ENCODE results near the gene ANKRD12.
"Not testable (repeated sequence)": the region's sequence is repeated elsewhere in the genome, so short reads cannot be mapped to it uniquely, and the experiment has no call there.

The ANKRD12 gene

GRCh38 chr18:9248661-9249060, 112.1 kb downstream of the ANKRD12 start:
- TF ChIP-seq, protein P1, sequence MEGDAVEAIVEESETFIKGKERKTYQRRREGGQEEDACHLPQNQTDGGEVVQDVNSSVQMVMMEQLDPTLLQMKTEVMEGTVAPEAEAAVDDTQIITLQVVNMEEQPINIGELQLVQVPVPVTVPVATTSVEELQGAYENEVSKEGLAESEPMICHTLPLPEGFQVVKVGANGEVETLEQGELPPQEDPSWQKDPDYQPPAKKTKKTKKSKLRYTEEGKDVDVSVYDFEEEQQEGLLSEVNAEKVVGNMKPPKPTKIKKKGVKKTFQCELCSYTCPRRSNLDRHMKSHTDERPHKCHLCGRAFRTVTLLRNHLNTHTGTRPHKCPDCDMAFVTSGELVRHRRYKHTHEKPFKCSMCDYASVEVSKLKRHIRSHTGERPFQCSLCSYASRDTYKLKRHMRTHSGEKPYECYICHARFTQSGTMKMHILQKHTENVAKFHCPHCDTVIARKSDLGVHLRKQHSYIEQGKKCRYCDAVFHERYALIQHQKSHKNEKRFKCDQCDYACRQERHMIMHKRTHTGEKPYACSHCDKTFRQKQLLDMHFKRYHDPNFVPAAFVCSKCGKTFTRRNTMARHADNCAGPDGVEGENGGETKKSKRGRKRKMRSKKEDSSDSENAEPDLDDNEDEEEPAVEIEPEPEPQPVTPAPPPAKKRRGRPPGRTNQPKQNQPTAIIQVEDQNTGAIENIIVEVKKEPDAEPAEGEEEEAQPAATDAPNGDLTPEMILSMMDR (IDR thresholded peaks at IDR 0.05) = no peak
- no peak overlapping the region for H3K4me3 ChIP-seq
- no peak for DNase-seq (ENCODE audit: low spot score)
- no peak overlapping the region for H3K27ac ChIP-seq

DNA sequence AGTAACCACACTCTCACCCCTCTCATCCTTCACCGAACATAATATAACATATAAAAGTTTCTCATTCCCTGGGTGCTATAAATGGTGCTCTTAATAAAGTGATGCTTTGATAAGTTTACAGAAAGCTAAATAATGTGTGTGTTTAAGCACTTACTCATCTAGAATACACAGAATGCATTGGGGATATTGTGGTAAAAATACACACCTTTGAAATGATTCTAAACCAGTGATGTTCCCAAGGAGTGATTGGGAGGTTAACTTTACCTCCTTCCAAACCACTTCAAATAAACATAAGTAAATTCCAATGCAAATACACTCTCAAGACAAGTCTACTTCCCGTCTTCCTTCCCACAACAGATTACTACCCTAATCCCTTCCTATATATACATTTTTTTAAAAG, 112.7 kb downstream of the ANKRD12 start:
- no peak for DNase-seq (ENCODE audit: low spot score)
- H3K27ac ChIP-seq = no peak overlapping the region
- TF ChIP-seq, protein P1 (IDR thresholded peaks at IDR 0.05) = no peak
- no peak overlapping the region for H3K4me3 ChIP-seq

DNA sequence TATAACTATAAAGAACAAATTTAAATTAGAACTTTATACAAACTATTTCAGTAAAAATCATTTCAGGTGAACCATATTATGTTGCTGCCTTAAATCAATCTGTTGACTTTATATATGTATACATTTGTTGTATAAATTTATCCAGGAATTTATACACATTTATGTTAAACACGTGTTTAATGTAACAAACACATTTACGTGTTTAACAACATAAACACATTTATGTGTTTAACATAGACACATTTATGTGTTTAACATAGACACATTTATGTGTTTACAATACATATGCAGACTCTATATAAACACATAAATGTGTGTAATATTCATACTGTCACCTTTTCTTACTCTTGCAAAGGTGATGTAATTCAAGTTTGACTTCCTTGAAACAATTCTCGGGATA, 122.6 kb downstream of the ANKRD12 start:
- Histone ChIP-seq H3K27ac (no peak overlapping the region), H3K4me3 (no peak overlapping the region)
- no peak for DNase-seq (ENCODE audit: low spot score)
- TF ChIP-seq, protein P1 (IDR thresholded peaks at IDR 0.05) = no peak

GRCh38 chr18:9260388-9261380, 124.1 kb downstream of the ANKRD12 start:
- Histone ChIP-seq H3K4me3 (no peak overlapping the region), H3K27ac (no peak overlapping the region)
- TF ChIP-seq, protein P1 (IDR thresholded peaks at IDR 0.05) = no peak
- DNase-seq (ENCODE audit: low spot score) = no peak

- TF ChIP-seq, protein P1 (IDR thresholded peaks at IDR 0.05) = no peak
- no peak overlapping the region for H3K27ac ChIP-seq
- no peak overlapping the region for H3K4me3 ChIP-seq
- no peak for DNase-seq (ENCODE audit: low spot score)
Measured at GRCh38 chr18:9263264-9263663, 126.7 kb downstream of the ANKRD12 start.

GRCh38 chr18:9264797-9265196, 128.2 kb downstream of the ANKRD12 start:
- H3K27ac ChIP-seq; DNase-seq (ENCODE audit: low spot score); H3K4me3 ChIP-seq: not testable (repeated sequence)

DNA sequence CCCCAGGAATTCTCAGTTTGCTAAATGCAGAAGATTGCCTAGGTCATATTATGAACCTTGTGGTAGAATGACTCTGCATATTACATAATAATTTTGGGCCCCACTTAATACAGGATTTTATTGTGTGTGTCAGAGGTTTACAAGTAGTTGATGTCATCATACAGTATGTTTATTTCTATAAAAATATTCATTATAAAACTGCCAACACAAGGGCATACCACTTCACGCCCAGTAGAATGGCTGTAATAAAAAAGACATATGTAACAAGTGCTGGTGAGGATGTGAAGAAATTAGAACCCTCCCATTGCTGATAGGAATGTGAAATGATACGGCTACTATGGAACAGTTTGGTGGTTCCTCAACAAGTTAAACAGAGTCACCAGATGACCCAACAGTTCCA, 136.6 kb downstream of the ANKRD12 start:
- H3K4me3 ChIP-seq = no peak overlapping the region
- no peak for DNase-seq (ENCODE audit: low spot score)
- no peak overlapping the region for H3K27ac ChIP-seq
- TF ChIP-seq, protein P1 (IDR thresholded peaks at IDR 0.05) = no peak
